H9 (cell line): ENCODE data around the gene INSRR. TPM values are rescaled to one million over a fixed set of nuclear protein-coding genes. Genes with fewer than 3 reads are reported as not detected.

ENCODE experiments used
- DNase-seq: peaks from one replicate; pipeline ENCODE4 v3.0.0-alpha.2; 2017
- H2AFZ ChIP-seq: one replicate; pipeline ENCODE4 v1.6.1; 2013; ENCODE audit warnings: mild to moderate bottlenecking, low read length, control low read depth, moderate library complexity
- H2AK5ac ChIP-seq: 2 replicates; pipeline ENCODE4 v1.6.1; 2013; ENCODE audit warnings: low read length, control low read depth, mixed read lengths; ENCODE audit not compliant: insufficient read length
- H2BK120ac ChIP-seq: one replicate; pipeline ENCODE4 v1.6.1; 2013; ENCODE audit warnings: low read depth, mild to moderate bottlenecking, low read length, control low read depth, inconsistent platforms; ENCODE audit not compliant: poor library complexity, severe bottlenecking
- H2BK12ac ChIP-seq: 2 replicates; pipeline ENCODE4 v1.6.1; 2013; ENCODE audit warnings: low read length, control low read depth, mixed read lengths, low read depth; ENCODE audit not compliant: insufficient read length
- H2BK15ac ChIP-seq: 2 replicates; pipeline ENCODE4 v1.6.1; 2013; ENCODE audit warnings: low read depth, low read length, control low read depth
- H2BK20ac ChIP-seq: one replicate; pipeline ENCODE4 v1.6.1; 2013; ENCODE audit warnings: low read depth, mild to moderate bottlenecking, low read length, control low read depth, inconsistent platforms; ENCODE audit not compliant: poor library complexity, severe bottlenecking
- H2BK5ac ChIP-seq: 2 replicates; pipeline ENCODE4 v1.6.1; 2013; ENCODE audit warnings: low read length, control low read depth, mixed read lengths; ENCODE audit not compliant: insufficient read length
- H3K14ac ChIP-seq: 2 replicates; pipeline ENCODE4 v1.6.1; 2013; ENCODE audit warnings: low read length, control low read depth; ENCODE audit not compliant: insufficient read depth
- H3K18ac ChIP-seq: 2 replicates; pipeline ENCODE4 v1.6.1; 2013; ENCODE audit warnings: low read depth, mild to moderate bottlenecking, mixed read lengths, low read length, control low read depth; ENCODE audit not compliant: insufficient read length
- H3K23ac ChIP-seq: 2 replicates; pipeline ENCODE4 v1.6.1; 2013; ENCODE audit warnings: low read length, control low read depth, mixed read lengths, low read depth; ENCODE audit not compliant: insufficient read length
- H3K23me2 ChIP-seq: 2 replicates; pipeline ENCODE4 v1.6.1; 2013; ENCODE audit warnings: low read depth, mild to moderate bottlenecking, mixed read lengths, low read length, control low read depth; ENCODE audit not compliant: insufficient read length, poor library complexity, severe bottlenecking
- H3K27ac ChIP-seq: 2 replicates; pipeline ENCODE4 v1.5.1; 2013; ENCODE audit warnings: low read length, control low read depth, mixed read lengths, low read depth; ENCODE audit not compliant: insufficient read length
- H3K27me3 ChIP-seq: 2 replicates; pipeline ENCODE4 v1.6.1; 2013; ENCODE audit warnings: low read length, control low read depth, inconsistent platforms; ENCODE audit not compliant: insufficient read depth
- H3K4ac ChIP-seq: 2 replicates; pipeline ENCODE4 v1.6.1; 2013; ENCODE audit warnings: low read depth, mild to moderate bottlenecking, control low read depth, inconsistent platforms, low read length, moderate library complexity
- H3K4me1 ChIP-seq: 2 replicates; pipeline ENCODE4 v1.6.1; 2013; ENCODE audit warnings: low read length, control low read depth, inconsistent platforms; ENCODE audit not compliant: insufficient read depth
- H3K4me2 ChIP-seq: 2 replicates; pipeline ENCODE4 v1.6.1; 2013; ENCODE audit warnings: low read length, control low read depth, mixed read lengths; ENCODE audit not compliant: insufficient read length, insufficient read depth
- H3K56ac ChIP-seq: 2 replicates; pipeline ENCODE4 v1.6.1; 2013; ENCODE audit warnings: low read depth, mild to moderate bottlenecking, mixed read lengths, low read length, control low read depth; ENCODE audit not compliant: insufficient read length
- H3K79me1 ChIP-seq: 2 replicates; pipeline ENCODE4 v1.6.1; 2013; ENCODE audit warnings: low read depth, mild to moderate bottlenecking, moderate library complexity, low read length, control low read depth, inconsistent platforms; ENCODE audit not compliant: insufficient read depth, poor library complexity, severe bottlenecking
- H3K79me2 ChIP-seq: 2 replicates; pipeline ENCODE4 v1.6.1; 2013; ENCODE audit warnings: low read length, control low read depth, inconsistent platforms; ENCODE audit not compliant: insufficient read depth
- H3K9ac ChIP-seq: 2 replicates; pipeline ENCODE4 v1.6.1; 2013; ENCODE audit warnings: low read length, control low read depth, mixed read lengths; ENCODE audit not compliant: insufficient read length; ENCODE audit errors: extremely low read depth
- H3K9me3 ChIP-seq: one replicate; pipeline ENCODE4 v1.6.1; 2013; ENCODE audit warnings: low read depth, low read length, inconsistent platforms; ENCODE audit not compliant: control insufficient read depth
- H3T11ph ChIP-seq: one replicate; pipeline ENCODE4 v1.6.1; 2013; ENCODE audit warnings: mild to moderate bottlenecking, low read length, control low read depth, inconsistent platforms
- H4K20me1 ChIP-seq: one replicate; pipeline ENCODE4 v1.6.1; 2013; ENCODE audit not compliant: control insufficient read depth, insufficient read length, insufficient read depth
- H4K5ac ChIP-seq: 2 replicates; pipeline ENCODE4 v1.6.1; 2013; ENCODE audit warnings: low read depth, mild to moderate bottlenecking, mixed read lengths, low read length, control low read depth; ENCODE audit not compliant: insufficient read length
- H4K8ac ChIP-seq: replicated peaks from 2 replicates; pipeline ENCODE4 v1.6.1; 2013; ENCODE audit warnings: low read length, control low read depth, mixed read lengths, low read depth; ENCODE audit not compliant: insufficient read length
- H4K91ac ChIP-seq: 2 replicates; pipeline ENCODE4 v1.6.1; 2013; ENCODE audit warnings: low read depth, mild to moderate bottlenecking, moderate library complexity, mixed read lengths, low read length, control low read depth; ENCODE audit not compliant: insufficient read length
- H3K27ac Mint-ChIP-seq, 3 experiments: 2 replicates in 2 of 3; 3 replicates in 1 of 3; pipeline ENCODE4 v1.8.0; 2020 to 2021; ENCODE audit warnings: mixed read lengths in 3 of 3, mild to moderate bottlenecking in 1 of 3, moderate library complexity in 1 of 3
- H3K27me3 Mint-ChIP-seq: 2 replicates; pipeline ENCODE4 v1.8.0; 2021; ENCODE audit warnings: low read depth, mild to moderate bottlenecking, moderate library complexity, mixed read lengths
- H3K36me3 Mint-ChIP-seq, 3 experiments: 2 replicates in 2 of 3; 3 replicates in 1 of 3; pipeline ENCODE4 v1.8.0; 2020 to 2021; ENCODE audit warnings: low read depth in 3 of 3, mixed read lengths in 3 of 3; ENCODE audit not compliant: insufficient read depth in 1 of 3
- H3K4me1 Mint-ChIP-seq, 2 experiments: 2 replicates each; pipeline ENCODE4 v1.8.0; 2020; ENCODE audit warnings: mixed read lengths in 2 of 2
- H3K4me3 Mint-ChIP-seq, 2 experiments: 2 replicates in 1 of 2; 3 replicates in 1 of 2; pipeline ENCODE4 v1.8.0; 2020 to 2021; ENCODE audit warnings: mild to moderate bottlenecking in 2 of 2, mixed read lengths in 2 of 2, moderate library complexity in 1 of 2
- H3K9me3 Mint-ChIP-seq, 2 experiments: 2 replicates in 1 of 2; 3 replicates in 1 of 2; pipeline ENCODE4 v1.8.0; 2020; ENCODE audit warnings: mild to moderate bottlenecking in 2 of 2, mixed read lengths in 2 of 2, moderate library complexity in 1 of 2
- WGBS: extraction: QIAGEN DNeasy Blood & Tissue Kit; methylation state at CpG from one replicate; pipeline ENCODE4 v1.1.7; 2013; ENCODE audit warnings: missing lambda C conversion rate, low lambda C conversion rate, mixed read lengths; ENCODE audit not compliant: insufficient read length; ENCODE audit errors: extremely low coverage; 5-methylcytosine and 5-hydroxymethylcytosine counted together
- total RNA-seq: library from RNA; stranded (reverse); gene quantifications from 2 replicates; pipeline ENCODE4 v1.2.1, GENCODE V29; 2021
- TF ChIP-seq, protein P1 (sequence below): fragments of 200-600 bp; sonication (generic); conservative IDR thresholded peaks from 3 replicates; pipeline ENCODE4 v1.8.0; 2021; ENCODE audit warnings: antibody characterized with exemption, mild to moderate bottlenecking

The INSRR gene
- total RNA-seq, 1 experiment from 2014 or later: not detected

DNA sequence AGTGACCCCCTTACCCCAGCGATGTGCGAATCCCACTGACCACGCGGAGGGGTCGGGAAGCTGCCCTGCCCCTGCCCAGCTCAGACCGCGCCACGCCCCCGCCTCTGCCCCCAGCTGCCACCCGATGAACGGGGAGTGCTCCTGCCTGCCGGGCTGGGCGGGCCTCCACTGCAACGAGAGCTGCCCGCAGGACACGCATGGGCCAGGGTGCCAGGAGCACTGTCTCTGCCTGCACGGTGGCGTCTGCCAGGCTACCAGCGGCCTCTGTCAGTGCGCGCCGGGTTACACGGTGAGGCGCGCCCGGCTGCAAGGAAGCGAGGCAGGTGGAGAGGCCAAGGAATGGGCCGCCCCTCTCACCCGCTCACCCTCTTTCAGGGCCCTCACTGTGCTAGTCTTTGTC, 49.6 kb upstream of the INSRR start:
- Mint-ChIP-seq H3K36me3 (no peaks in the 10 kb centered on the region), H3K4me1 (peaks cover 4 to 18% of the 10 kb centered on the region in 2 experiments), H3K9me3 (no peaks in the 10 kb centered on the region; a peak in 1 of 5 replicates), H3K27me3 (peaks cover 33% of the 10 kb centered on the region), H3K27ac (no peak overlapping the region), H3K4me3 (no peak overlapping the region)
- Histone ChIP-seq H3K9me3 (no peaks in the 10 kb centered on the region), H3K23ac (no peak overlapping the region), H3K56ac (no peak overlapping the region), H3K27me3 (no peaks in the 10 kb centered on the region; the same call in 1 of the 2 replicates), H4K8ac (no peak overlapping the region), H3K27ac (no peak overlapping the region), H3K4me2 (no peak overlapping the region), H3K4me1 (no peaks in the 10 kb centered on the region), H3K9ac (no peak overlapping the region), H3K18ac (no peak overlapping the region), H2BK20ac (no peak overlapping the region), H3K4ac (no peak overlapping the region), H3K79me1 (no peaks in the 10 kb centered on the region), H2BK5ac (no peak overlapping the region), H3K79me2 (no peaks in the 10 kb centered on the region), H4K5ac (no peak overlapping the region), H4K91ac (no peak overlapping the region), H3K23me2 (no peaks in the 10 kb centered on the region), H2AK5ac (no peak overlapping the region), H2BK12ac (no peak overlapping the region), H3T11ph (no peak overlapping the region), H4K20me1 (no peaks in the 10 kb centered on the region), H2BK15ac (no peak overlapping the region), H2BK120ac (no peak overlapping the region), H2AFZ (no peak overlapping the region), H3K14ac (no peak overlapping the region)
- no peak for DNase-seq
- WGBS: no CpG with 5 or more reads among the region's 29 CpGs
- TF ChIP-seq, protein P1, sequence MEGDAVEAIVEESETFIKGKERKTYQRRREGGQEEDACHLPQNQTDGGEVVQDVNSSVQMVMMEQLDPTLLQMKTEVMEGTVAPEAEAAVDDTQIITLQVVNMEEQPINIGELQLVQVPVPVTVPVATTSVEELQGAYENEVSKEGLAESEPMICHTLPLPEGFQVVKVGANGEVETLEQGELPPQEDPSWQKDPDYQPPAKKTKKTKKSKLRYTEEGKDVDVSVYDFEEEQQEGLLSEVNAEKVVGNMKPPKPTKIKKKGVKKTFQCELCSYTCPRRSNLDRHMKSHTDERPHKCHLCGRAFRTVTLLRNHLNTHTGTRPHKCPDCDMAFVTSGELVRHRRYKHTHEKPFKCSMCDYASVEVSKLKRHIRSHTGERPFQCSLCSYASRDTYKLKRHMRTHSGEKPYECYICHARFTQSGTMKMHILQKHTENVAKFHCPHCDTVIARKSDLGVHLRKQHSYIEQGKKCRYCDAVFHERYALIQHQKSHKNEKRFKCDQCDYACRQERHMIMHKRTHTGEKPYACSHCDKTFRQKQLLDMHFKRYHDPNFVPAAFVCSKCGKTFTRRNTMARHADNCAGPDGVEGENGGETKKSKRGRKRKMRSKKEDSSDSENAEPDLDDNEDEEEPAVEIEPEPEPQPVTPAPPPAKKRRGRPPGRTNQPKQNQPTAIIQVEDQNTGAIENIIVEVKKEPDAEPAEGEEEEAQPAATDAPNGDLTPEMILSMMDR: no peak
